CD4-positive, alpha-beta memory T cell (primary cell): ENCODE measurements around the gene COBLL1. TPM values are rescaled to one million over a fixed set of nuclear protein-coding genes. Genes with fewer than 3 reads are reported as not detected.
"Not testable (repeated sequence)": the region's sequence is repeated elsewhere in the genome, so short reads cannot be mapped to it uniquely, and the experiment has no call there.

Source experiments
- CTCF ChIA-PET: fragments of 350-600 bp; sonication (Branson Sonifier 250); formaldehyde crosslinking; loops from one replicate; lab custom pipeline; 2021; ENCODE audit warnings: inconsistent platforms; ENCODE audit not compliant: partially characterized antibody; lab: Charles Lee
- POLR2A ChIA-PET: fragments of 350-600 bp; sonication (Branson Sonifier 250); formaldehyde crosslinking; loops from one replicate; lab custom pipeline; 2021; ENCODE audit not compliant: partially characterized antibody; lab: Charles Lee
- DNase-seq, 5 donors: peaks; one replicate each; pipeline versions ENCODE4 v3.0.0 to v3.0.0-alpha.2; 2020 to 2022; ENCODE audit warnings: mixed read lengths in 1 of 5
- H3K27ac ChIP-seq: one replicate; pipeline ENCODE4 v1.7.0; 2013; ENCODE audit warnings: low read depth, low read length
- H3K27me3 ChIP-seq: 2 replicates; pipeline ENCODE4 v1.7.0; 2013; ENCODE audit warnings: mild to moderate bottlenecking, low read length, moderate library complexity; ENCODE audit not compliant: insufficient read depth
- H3K36me3 ChIP-seq: 2 replicates; pipeline ENCODE4 v1.7.0; 2013; ENCODE audit warnings: mild to moderate bottlenecking, low read length, moderate library complexity; ENCODE audit not compliant: insufficient read depth
- H3K4me1 ChIP-seq: 2 replicates; pipeline ENCODE4 v1.7.0; 2013; ENCODE audit warnings: mild to moderate bottlenecking, low read length, moderate library complexity; ENCODE audit not compliant: insufficient read depth
- H3K4me3 ChIP-seq, 2 donors: one replicate each; pipeline ENCODE4 v1.7.0; 2013; ENCODE audit warnings: low read length in 2 of 2, mild to moderate bottlenecking in 1 of 2
- H3K9me3 ChIP-seq, 2 donors: one replicate each; pipeline ENCODE4 v1.7.0; 2013; ENCODE audit warnings: low read length in 2 of 2, control low read depth in 1 of 2; ENCODE audit not compliant: control insufficient read depth in 1 of 2
- H3K27ac Mint-ChIP-seq, 7 donors: one replicate each; pipeline ENCODE4 v1.8.0; 2020 to 2021; ENCODE audit warnings: mixed read lengths in 7 of 7, mild to moderate bottlenecking in 6 of 7, inconsistent platforms in 3 of 7, moderate library complexity in 3 of 7
- H3K27me3 Mint-ChIP-seq, 2 donors: one replicate each; pipeline ENCODE4 v1.8.0; 2020 to 2021; ENCODE audit warnings: mixed read lengths in 2 of 2
- H3K36me3 Mint-ChIP-seq, 2 donors: one replicate each; pipeline ENCODE4 v1.8.0; 2020 to 2021; ENCODE audit warnings: mixed read lengths in 2 of 2, inconsistent platforms in 1 of 2, mild to moderate bottlenecking in 1 of 2
- H3K4me1 Mint-ChIP-seq, 4 donors: one replicate each; pipeline ENCODE4 v1.8.0; 2020 to 2021; ENCODE audit warnings: mixed read lengths in 4 of 4, mild to moderate bottlenecking in 1 of 4
- H3K4me3 Mint-ChIP-seq, 8 donors: one replicate each; pipeline ENCODE4 v1.8.0; 2020 to 2021; ENCODE audit warnings: mixed read lengths in 8 of 8, mild to moderate bottlenecking in 7 of 8, moderate library complexity in 6 of 8, inconsistent platforms in 3 of 8
- H3K9me3 Mint-ChIP-seq, 8 donors: one replicate each; pipeline ENCODE4 v1.8.0; 2020 to 2021; ENCODE audit warnings: mixed read lengths in 8 of 8, mild to moderate bottlenecking in 5 of 8, inconsistent platforms in 3 of 8, moderate library complexity in 1 of 8
- intact Hi-C: fragments of 100-400 bp; cut with micrococcal nuclease; formaldehyde crosslinking; loops from one replicate; pipeline ENCODE4 v1.15.1; 2023
- polyA plus RNA-seq, 2 donors: library from polyadenylated mRNA; unstranded; fragments of 300-500 nt; fragmentation: Illumina TruSeq; gene quantifications; one replicate each; pipeline ENCODE4 v1.2.3, GENCODE V29; 2021
- total RNA-seq, 2 experiments: library from RNA; stranded (reverse); gene quantifications; one replicate each; pipeline ENCODE4 v1.2.3, GENCODE V29; 2021

Gene COBLL1
- total and polyA plus RNA-seq, 4 experiments from 2014 or later: 0.42 TPM; not detected in 3

- DNase-seq, H3K4me1 Mint-ChIP-seq, CTCF ChIA-PET, H3K4me1 ChIP-seq, H3K9me3 Mint-ChIP-seq, H3K9me3 ChIP-seq, H3K4me3 Mint-ChIP-seq, H3K27me3 Mint-ChIP-seq, intact Hi-C loops, H3K27me3 ChIP-seq, H3K36me3 Mint-ChIP-seq, POLR2A ChIA-PET, H3K36me3 ChIP-seq, H3K4me3 ChIP-seq, H3K27ac ChIP-seq, H3K27ac Mint-ChIP-seq: not testable (repeated sequence)
Observed at GRCh38 chr2:164761201-164761600, 80.4 kb downstream of the COBLL1 start.

GRCh38 chr2:164760179-164760578 lies 81.4 kb downstream of the COBLL1 start:
- POLR2A ChIA-PET: no interaction called here
- Histone ChIP-seq H3K36me3 (no peaks in the 10 kb centered on the region), H3K4me3 (no peak overlapping the region), H3K27me3 (no peaks in the 10 kb centered on the region), H3K27ac (no peak overlapping the region), H3K4me1 (no peaks in the 10 kb centered on the region), H3K9me3 (no peaks in the 10 kb centered on the region)
- Mint-ChIP-seq H3K36me3 (no peaks in the 10 kb centered on the region), H3K27ac (no peak overlapping the region), H3K27me3 (no peaks in the 10 kb centered on the region), H3K9me3 (peaks cover 0 to 5% (median 0%) of the 10 kb centered on the region in 8 donors), H3K4me1 (no peaks in the 10 kb centered on the region), H3K4me3 (no peak overlapping the region)
- no peak for DNase-seq
- intact Hi-C loops: no loop called here
- CTCF ChIA-PET: no interaction called here

- Histone ChIP-seq H3K4me3 (no peak overlapping the region), H3K27ac (no peak overlapping the region), H3K4me1 (no peaks in the 10 kb centered on the region), H3K36me3 (no peaks in the 10 kb centered on the region), H3K9me3 (no peaks in the 10 kb centered on the region), H3K27me3 (no peaks in the 10 kb centered on the region)
- CTCF ChIA-PET: no interaction called here
- H3K4me1 Mint-ChIP-seq: no peaks in the 10 kb centered on the region
- no peak overlapping the region for H3K4me3 Mint-ChIP-seq
- intact Hi-C loops: no loop called here
- H3K27ac Mint-ChIP-seq: no peak overlapping the region
- POLR2A ChIA-PET: no interaction called here
- H3K36me3 Mint-ChIP-seq: no peaks in the 10 kb centered on the region
- peaks cover 0 to 5% (median 0%) of the 10 kb centered on the region in 8 donors for H3K9me3 Mint-ChIP-seq
- no peak for DNase-seq
- no peaks in the 10 kb centered on the region for H3K27me3 Mint-ChIP-seq
Observed at GRCh38 chr2:164757934-164758695, 83.5 kb downstream of the COBLL1 start.

- Mint-ChIP-seq H3K9me3 (peaks cover 0 to 4% (median 0%) of the 10 kb centered on the region in 8 donors), H3K27ac (no peak overlapping the region), H3K27me3 (no peaks in the 10 kb centered on the region), H3K4me3 (no peak overlapping the region), H3K4me1 (no peaks in the 10 kb centered on the region), H3K36me3 (no peaks in the 10 kb centered on the region)
- POLR2A ChIA-PET: no interaction called here
- no peak overlapping the region for H3K4me3 ChIP-seq
- intact Hi-C loops: no loop called here
- H3K27ac ChIP-seq: no peak overlapping the region
- no peaks in the 10 kb centered on the region for H3K27me3 ChIP-seq
- no peak for DNase-seq
- H3K4me1 ChIP-seq: no peaks in the 10 kb centered on the region
- H3K9me3 ChIP-seq: no peaks in the 10 kb centered on the region
- CTCF ChIA-PET: no interaction called here
- no peaks in the 10 kb centered on the region for H3K36me3 ChIP-seq
Observed at GRCh38 chr2:164756773-164757172, 84.8 kb downstream of the COBLL1 start.

- Mint-ChIP-seq H3K27me3 (no peaks in the 10 kb centered on the region), H3K27ac (no peak overlapping the region), H3K4me1 (no peaks in the 10 kb centered on the region), H3K36me3 (no peaks in the 10 kb centered on the region), H3K9me3 (peaks cover 0 to 3% (median 0%) of the 10 kb centered on the region in 8 donors), H3K4me3 (no peak overlapping the region)
- Histone ChIP-seq H3K27me3 (no peaks in the 10 kb centered on the region), H3K27ac (no peak overlapping the region), H3K4me3 (no peak overlapping the region), H3K9me3 (no peaks in the 10 kb centered on the region), H3K36me3 (no peaks in the 10 kb centered on the region), H3K4me1 (no peaks in the 10 kb centered on the region)
- intact Hi-C loops: no loop called here
- ChIA-PET POLR2A (no interaction called here), CTCF (no interaction called here)
- no peak for DNase-seq
Observed at GRCh38 chr2:164755952-164756351, 85.7 kb downstream of the COBLL1 start.

GRCh38 chr2:164754157-164755093 lies 87.2 kb downstream of the COBLL1 start:
- CTCF ChIA-PET: no interaction called here

GRCh38 chr2:164752956-164753355 lies 88.7 kb downstream of the COBLL1 start:
- CTCF ChIA-PET: no interaction called here
- intact Hi-C loops: no loop called here
- no peaks in the 10 kb centered on the region for H3K9me3 ChIP-seq
- H3K27me3 Mint-ChIP-seq: no peaks in the 10 kb centered on the region
- no peak for DNase-seq
- no peaks in the 10 kb centered on the region for H3K4me1 ChIP-seq
- no peak overlapping the region for H3K4me3 ChIP-seq
- H3K4me3 Mint-ChIP-seq: no peak overlapping the region
- POLR2A ChIA-PET: no interaction called here
- H3K27ac ChIP-seq: no peak overlapping the region
- no peaks in the 10 kb centered on the region for H3K27me3 ChIP-seq
- H3K9me3 Mint-ChIP-seq: peaks cover 0 to 3% (median 0%) of the 10 kb centered on the region in 8 donors
- no peaks in the 10 kb centered on the region for H3K36me3 Mint-ChIP-seq
- no peaks in the 10 kb centered on the region for H3K4me1 Mint-ChIP-seq
- no peaks in the 10 kb centered on the region for H3K36me3 ChIP-seq
- H3K27ac Mint-ChIP-seq: no peak overlapping the region

More at GRCh38 chr2:164754157-164755093, 87.2 kb downstream of the COBLL1 start:
- H3K9me3 Mint-ChIP-seq: peaks cover 0 to 3% (median 0%) of the 10 kb centered on the region in 8 donors
- no peak for DNase-seq
- H3K4me1 Mint-ChIP-seq: no peaks in the 10 kb centered on the region
- POLR2A ChIA-PET: no interaction called here
- H3K36me3 ChIP-seq: no peaks in the 10 kb centered on the region
- H3K27ac Mint-ChIP-seq: no peak overlapping the region
- H3K4me3 ChIP-seq: no peak overlapping the region
- no peak overlapping the region for H3K27ac ChIP-seq
- no peaks in the 10 kb centered on the region for H3K4me1 ChIP-seq
- no peak overlapping the region for H3K4me3 Mint-ChIP-seq
- intact Hi-C loops: no loop called here
- no peaks in the 10 kb centered on the region for H3K36me3 Mint-ChIP-seq
- H3K27me3 ChIP-seq: no peaks in the 10 kb centered on the region
- H3K9me3 ChIP-seq: no peaks in the 10 kb centered on the region
- no peaks in the 10 kb centered on the region for H3K27me3 Mint-ChIP-seq
